Activated CD4-positive, alpha-beta T cell treated with anti-CD3 and anti-CD28 coated beads, Interleukin-2, Interleukin-6, amounts not matched to agents 100 ng/mL and 50 ng/mL, durations not matched to agents 16 hours and 8 hours (primary cell): ENCODE results near the gene HOXD12.

Experiments
- DNase-seq: peaks from one replicate; pipeline ENCODE4 v3.0.0-alpha.2; 2020

Gene HOXD12

GRCh38 chr2:176122683-176123410 lies 23.3 kb downstream of the HOXD12 start, which contains the start of gene HOXD9:
Gene HOXD9 (plus strand): TSS chr2:176122719. CDS start chr2:176122769, 50 bp downstream.
- DNase-seq: no peak

DNA sequence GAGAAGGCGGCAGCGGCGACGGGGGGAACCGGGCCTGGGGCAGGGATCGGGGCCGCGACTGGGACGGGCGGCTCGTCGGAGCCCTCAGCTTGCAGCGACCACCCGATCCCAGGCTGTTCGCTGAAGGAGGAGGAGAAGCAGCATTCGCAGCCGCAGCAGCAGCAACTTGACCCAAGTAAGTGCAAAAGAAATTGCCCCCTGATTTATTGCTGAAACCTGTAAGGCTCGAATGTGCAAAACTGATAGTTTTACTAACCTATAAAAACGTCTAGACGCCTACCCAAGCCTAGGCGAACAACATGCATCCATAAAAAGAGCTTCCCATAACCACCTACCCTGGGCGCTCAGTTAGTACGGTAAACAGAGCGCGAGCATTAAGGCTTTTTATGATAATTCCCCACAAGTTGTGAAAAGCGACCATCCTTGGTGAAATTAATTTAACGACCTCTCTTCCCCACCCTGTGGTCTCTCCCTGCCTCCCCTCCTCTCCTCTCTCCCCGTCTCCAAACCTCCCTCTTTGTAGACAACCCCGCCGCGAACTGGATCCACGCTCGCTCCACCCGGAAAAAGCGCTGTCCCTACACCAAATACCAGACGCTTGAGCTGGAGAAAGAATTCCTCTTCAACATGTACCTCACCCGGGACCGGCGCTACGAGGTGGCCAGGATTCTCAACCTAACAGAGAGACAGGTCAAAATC lies 24.0 kb downstream of the HOXD12 start:
- no peak for DNase-seq

GRCh38 chr2:176124110-176124946 lies 24.7 kb downstream of the HOXD12 start:
- DNase-seq: no peak

GRCh38 chr2:176124947-176125771 lies 25.6 kb downstream of the HOXD12 start:
- no peak for DNase-seq

- no peak for DNase-seq
These were observed 26.1 kb downstream of the HOXD12 start for GRCh38 chr2:176125772-176126054.

DNA sequence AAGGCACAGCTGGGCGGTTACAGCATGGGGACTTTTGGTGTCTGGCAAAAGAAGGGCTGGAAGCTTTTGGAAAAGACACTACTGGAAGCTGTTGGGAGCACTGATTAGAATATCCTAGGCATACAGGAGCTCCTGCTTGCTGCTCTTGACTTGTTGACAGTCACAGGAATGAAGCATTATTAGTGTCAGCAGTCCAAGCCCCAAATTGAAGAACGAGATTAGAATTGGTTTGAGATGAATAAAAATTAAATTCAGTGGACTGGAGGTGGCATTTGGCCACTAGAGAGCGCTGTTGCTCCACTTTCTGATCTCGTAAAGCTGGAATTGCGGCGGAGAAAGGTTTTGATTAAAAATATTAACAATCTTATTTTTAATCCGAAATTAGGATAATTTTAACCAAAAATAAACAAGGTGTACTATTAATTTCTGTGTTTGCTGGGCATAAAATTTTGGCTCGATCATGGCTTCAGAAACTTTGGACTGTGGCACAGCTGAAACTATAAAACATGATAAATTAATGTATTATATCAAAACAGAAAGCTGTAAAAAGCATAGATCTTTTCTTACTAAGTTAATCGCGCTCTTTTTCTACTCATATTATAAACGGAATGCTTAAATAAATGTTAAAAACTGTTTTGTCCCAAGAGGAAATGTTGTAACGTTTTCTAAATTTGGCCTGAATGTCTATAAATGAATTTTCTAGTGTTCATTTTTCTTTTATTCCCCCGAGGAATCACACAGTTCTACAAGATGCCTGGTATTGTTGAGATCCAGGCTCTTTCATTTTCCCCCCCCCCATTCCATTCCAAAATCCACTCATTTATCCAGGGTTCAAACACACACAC lies 27.6 kb downstream of the HOXD12 start:
- peak; percentile 56 for DNase-seq

DNA sequence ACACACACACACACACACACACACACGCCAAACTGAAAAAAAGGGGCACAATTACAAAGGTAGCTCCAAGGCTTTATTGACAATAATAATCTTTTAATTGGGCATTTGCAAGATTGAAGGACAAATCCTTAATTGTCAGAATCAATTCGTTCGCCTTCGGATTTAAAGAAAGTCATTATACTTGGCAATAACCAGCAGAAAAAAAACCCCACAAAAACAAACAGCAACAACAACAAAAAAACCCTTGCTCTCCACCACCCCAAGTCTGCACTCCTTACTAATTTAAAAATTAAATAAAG lies 28.1 kb downstream of the HOXD12 start:
- no peak for DNase-seq

DNA sequence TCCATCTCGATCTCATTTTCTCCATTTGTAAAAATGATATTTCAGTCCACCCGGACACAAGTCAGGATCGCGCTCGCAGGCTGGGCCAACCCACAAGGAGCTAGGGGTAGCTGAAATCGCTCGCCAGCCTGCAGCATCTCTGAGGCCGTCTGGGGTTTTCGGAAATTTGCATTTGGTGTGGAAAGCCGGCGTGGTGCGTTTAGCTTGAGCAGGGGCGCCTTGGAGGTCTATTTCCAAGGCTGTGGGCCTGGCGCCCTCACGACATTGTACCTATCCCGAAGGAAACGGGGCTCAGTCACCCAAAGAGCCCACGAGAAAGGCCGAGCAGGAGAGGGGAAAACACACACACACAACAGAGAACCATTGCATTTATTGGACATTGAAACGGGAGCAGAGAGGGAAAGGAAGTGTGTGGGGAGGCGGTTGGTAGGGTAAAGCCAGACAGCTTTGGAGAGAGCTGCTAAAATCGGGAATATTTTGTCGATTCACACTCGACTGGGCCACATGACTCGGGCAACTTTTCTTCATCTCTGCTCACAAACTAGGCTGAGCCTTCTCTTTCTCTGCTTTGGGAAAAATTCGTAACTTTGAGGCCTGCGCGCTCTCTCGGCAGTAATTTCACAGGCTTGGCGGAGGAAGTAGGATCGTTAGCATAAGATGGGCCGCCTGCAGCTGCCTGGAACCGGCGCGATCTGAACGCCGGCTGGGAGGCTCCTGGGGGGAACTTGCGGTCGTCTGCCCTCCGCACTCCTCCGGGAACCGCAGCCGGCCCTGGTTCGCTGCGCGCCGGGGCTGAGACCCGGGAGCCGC lies 28.8 kb downstream of the HOXD12 start:
- no peak for DNase-seq

DNA sequence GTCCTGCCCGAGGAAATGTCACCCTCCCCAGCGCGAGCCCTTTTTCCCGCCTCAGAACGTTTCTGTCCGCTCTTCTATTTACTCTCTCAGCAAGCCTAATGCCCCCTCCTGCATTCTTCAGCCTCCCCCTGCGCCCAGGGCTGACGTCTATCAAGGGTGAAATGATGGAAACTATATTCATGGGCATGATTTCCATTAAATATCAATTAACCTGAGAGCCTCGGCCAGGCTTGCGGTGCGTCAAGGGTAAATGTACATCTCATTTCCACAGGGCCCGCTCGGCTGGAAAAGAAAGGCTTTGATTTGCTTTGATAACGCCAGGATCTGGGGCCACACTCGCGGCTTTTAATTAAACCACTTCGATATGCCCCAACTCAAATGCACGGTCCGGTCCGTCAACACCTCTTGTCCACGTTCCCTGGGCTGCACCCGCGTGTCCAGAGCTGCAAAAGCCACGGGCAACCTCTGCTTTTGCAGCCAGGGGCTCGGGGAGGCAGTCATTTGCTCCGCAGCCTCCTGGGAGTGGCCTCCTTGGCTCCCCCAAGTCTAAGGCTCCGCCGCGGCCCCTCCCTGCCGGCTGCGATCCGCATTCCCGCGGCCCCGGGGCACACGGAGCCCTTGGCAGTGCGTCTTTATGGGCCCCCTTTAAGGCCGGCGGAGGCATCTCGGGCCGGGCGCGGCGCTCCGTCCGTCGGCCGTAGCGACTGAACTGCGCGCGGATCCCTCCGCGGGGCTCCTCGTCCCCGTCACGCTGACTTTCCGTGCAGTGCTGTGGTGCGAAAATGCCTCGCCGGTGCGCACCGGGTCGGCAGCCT lies 29.6 kb downstream of the HOXD12 start, which contains the start of gene HOXD8:
TSS of gene HOXD8 (plus strand) at position 724 of the 815 bp plus-strand sequence. CDS start 662 bp downstream, outside the sequence.
- DNase-seq: no peak

- no peak for DNase-seq
These were observed 30.2 kb downstream of the HOXD12 start for GRCh38 chr2:176129813-176130146.

DNA sequence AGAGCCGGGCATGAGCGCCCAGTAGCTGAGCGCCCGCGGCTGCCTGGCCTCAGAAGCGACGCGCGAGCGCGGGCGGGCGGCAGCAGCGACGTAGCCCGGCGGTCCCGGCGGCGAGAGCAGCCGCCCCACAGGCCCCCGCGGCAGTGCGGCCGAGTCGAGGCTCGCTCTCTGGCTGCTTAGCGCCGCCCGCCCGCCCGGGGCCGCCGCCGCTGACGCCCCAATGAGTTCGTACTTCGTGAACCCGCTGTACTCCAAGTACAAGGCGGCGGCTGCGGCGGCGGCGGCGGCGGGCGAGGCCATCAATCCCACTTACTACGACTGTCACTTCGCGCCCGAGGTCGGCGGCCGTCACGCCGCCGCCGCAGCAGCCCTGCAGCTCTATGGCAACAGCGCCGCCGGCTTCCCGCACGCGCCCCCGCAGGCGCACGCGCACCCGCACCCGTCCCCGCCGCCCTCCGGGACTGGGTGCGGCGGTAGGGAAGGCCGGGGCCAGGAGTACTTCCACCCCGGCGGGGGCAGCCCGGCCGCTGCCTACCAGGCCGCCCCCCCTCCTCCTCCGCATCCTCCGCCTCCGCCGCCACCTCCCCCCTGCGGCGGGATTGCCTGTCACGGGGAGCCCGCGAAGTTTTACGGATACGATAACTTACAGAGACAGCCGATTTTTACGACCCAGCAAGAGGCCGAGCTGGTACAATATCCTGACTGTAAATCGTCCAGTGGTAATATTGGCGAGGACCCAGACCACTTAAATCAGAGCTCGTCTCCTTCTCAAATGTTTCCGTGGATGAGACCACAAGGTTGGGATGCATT lies 30.8 kb downstream of the HOXD12 start:
- peak; percentile 16 for DNase-seq

- DNase-seq: no peak
These were observed 31.6 kb downstream of the HOXD12 start for GRCh38 chr2:176130957-176131847.

DNA sequence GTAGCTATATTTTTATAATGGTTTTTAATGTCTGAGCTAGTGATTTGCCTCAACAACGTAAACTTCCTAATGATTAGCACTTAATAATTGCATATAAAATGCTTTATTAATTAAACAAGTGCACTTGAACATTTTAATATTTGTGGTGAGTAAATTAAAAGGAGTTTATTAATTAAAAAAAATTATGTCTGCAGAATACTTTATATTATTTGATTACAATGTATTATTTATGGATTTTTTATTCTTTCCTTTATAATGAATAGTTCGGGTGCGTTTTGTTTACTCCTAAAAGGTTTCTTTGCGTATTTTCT lies 32.2 kb downstream of the HOXD12 start:
- no peak for DNase-seq

DNA sequence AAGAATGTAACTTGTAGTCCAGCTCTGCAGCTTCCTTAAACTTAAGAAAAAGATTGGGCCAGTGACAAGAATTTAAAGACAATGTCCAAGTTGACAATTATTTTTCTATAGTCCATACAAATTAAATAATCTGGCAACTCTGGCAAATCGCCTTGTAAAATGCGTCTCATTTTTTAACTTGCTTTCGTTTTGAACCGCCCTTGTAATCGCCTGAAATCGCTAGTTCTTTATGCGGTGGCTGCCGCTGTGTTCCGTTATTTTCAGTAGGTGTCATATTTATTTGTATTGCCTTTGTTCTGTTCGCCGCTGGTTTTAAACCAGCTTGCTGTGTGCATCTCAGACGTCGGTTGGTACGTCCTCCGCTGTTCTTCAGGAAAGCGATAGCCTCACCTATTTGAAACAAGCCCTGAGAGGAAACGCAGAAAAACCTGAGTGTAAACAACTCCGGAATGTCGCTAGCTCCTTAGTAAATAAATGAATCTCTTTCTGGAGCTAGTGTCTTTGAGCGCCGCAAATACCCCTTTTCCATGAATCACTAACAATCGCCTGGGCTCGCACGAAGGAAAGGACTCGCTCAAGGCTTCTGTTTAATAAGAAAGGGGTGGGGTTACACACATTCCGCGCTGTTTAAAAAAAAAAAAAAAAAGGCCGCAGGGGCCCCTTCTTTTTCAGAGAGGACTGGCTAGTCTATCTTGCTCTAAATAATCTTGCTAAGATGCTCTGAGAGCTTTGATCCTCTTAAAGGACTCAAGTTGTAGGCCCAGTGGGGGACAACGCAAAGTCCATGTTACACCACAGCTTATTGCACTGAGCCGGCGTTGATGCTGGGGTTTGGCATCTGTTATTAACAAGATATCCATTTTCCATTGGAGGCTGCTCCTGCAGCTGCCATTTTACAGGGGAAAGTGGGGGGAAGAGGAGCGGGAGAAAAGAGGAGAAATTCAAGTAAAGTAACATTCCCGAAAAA lies 32.9 kb downstream of the HOXD12 start:
- DNase-seq: no peak

- DNase-seq: no peak
These were observed 33.8 kb downstream of the HOXD12 start for GRCh38 chr2:176133389-176133788.

- no peak for DNase-seq
These were observed 34.4 kb downstream of the HOXD12 start for GRCh38 chr2:176134035-176134434.

DNA sequence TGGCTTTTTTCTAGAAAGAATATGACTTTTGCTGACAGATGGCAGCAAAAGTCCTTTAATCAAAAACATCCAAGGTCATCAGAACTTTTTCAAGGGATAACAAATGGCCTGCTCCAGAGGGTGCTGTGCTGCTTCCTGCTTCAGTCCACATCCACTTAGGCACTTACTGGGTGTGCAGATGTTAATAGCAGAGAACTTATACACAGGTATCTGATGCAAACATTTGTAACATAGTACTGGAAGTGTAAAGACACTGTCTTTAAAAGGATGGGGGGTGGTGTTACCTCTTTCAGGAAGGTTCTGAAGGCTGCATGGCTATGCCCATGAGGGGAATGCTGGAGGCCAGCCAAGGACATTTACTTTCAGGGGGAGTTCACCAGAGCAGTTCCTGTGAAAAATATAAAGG lies 35.4 kb downstream of the HOXD12 start:
- no peak for DNase-seq
